ENCODE results near the gene GALM. TPM values are rescaled to one million over a fixed set of nuclear protein-coding genes. Genes with fewer than 3 reads are reported as not detected.
"Not testable (repeated sequence)": the region's sequence is repeated elsewhere in the genome, so short reads cannot be mapped to it uniquely, and the experiment has no call there.

GALM gene
- total and polyA plus RNA-seq, 2 donors from 2014 or later, result 17.9 to 79.9 TPM

- no peaks in the 10 kb centered on the region for H3K9me3 ChIP-seq (ENCODE audit: control insufficient read depth in 2 of 3, insufficient read depth in 1 of 3, low read length in 3 of 3)
- intact Hi-C loops (cut with DNase I), result no loop called here
- FAIRE-seq, result no peak
- H3K9ac ChIP-seq (ENCODE audit: low read length in 3 of 3), result no peak overlapping the region
- no peak for DNase-seq
- peaks cover 0 to 3% (median 0%) of the 10 kb centered on the region in 3 donors for H3K36me3 ChIP-seq (ENCODE audit: control insufficient read depth in 2 of 3, insufficient read depth in 3 of 3, low read length in 3 of 3)
- no peak overlapping the region for H3K27ac ChIP-seq (ENCODE audit: low read depth in 2 of 2, low read length in 2 of 2)
- H3K4me1 ChIP-seq (ENCODE audit: control insufficient read depth in 2 of 3, insufficient read depth in 2 of 3, low read depth in 1 of 3, low read length in 3 of 3), result no peaks in the 10 kb centered on the region
- no peak for TF ChIP-seq CTCF (IDR thresholded peaks at IDR 0.05; ENCODE audit: borderline replicate concordance, extremely low read depth, insufficient read depth)
- no peak overlapping the region for H3K4me3 ChIP-seq (ENCODE audit: low read length in 3 of 3)
- H3K27me3 ChIP-seq (ENCODE audit: control insufficient read depth, insufficient read depth, low read length), result no peaks in the 10 kb centered on the region
Observed at GRCh38 chr2:38701542-38701941, 35.6 kb downstream of the GALM start.

GRCh38 chr2:38702413-38702812 lies 36.5 kb downstream of the GALM start:
- intact Hi-C loops (cut with DNase I), result no loop called here
- Histone ChIP-seq H3K36me3 (ENCODE audit: control insufficient read depth in 2 of 3, insufficient read depth in 3 of 3, low read length in 3 of 3) (peaks cover 0 to 3% (median 0%) of the 10 kb centered on the region in 3 donors), H3K9me3 (ENCODE audit: control insufficient read depth in 2 of 3, insufficient read depth in 1 of 3, low read length in 3 of 3) (no peaks in the 10 kb centered on the region), H3K4me1 (ENCODE audit: control insufficient read depth in 2 of 3, insufficient read depth in 2 of 3, low read depth in 1 of 3, low read length in 3 of 3) (no peaks in the 10 kb centered on the region), H3K9ac (ENCODE audit: low read length in 3 of 3) (no peak overlapping the region), H3K4me3 (ENCODE audit: low read length in 3 of 3) (no peak overlapping the region), H3K27ac (ENCODE audit: low read depth in 2 of 2, low read length in 2 of 2) (no peak overlapping the region), H3K27me3 (ENCODE audit: control insufficient read depth, insufficient read depth, low read length) (no peaks in the 10 kb centered on the region)
- no peak for FAIRE-seq
- no peak for TF ChIP-seq CTCF (IDR thresholded peaks at IDR 0.05; ENCODE audit: borderline replicate concordance, extremely low read depth, insufficient read depth)
- DNase-seq, result no peak

GRCh38 chr2:38703336-38703735 lies 37.4 kb downstream of the GALM start:
- FAIRE-seq; H3K9ac ChIP-seq (ENCODE audit: low read length in 3 of 3); intact Hi-C loops (cut with DNase I); H3K4me3 ChIP-seq (ENCODE audit: low read length in 3 of 3); H3K27ac ChIP-seq (ENCODE audit: low read depth in 2 of 2, low read length in 2 of 2); H3K36me3 ChIP-seq (ENCODE audit: control insufficient read depth in 2 of 3, insufficient read depth in 3 of 3, low read length in 3 of 3); H3K9me3 ChIP-seq (ENCODE audit: control insufficient read depth in 2 of 3, insufficient read depth in 1 of 3, low read length in 3 of 3); DNase-seq; H3K4me1 ChIP-seq (ENCODE audit: control insufficient read depth in 2 of 3, insufficient read depth in 2 of 3, low read depth in 1 of 3, low read length in 3 of 3); H3K27me3 ChIP-seq (ENCODE audit: control insufficient read depth, insufficient read depth, low read length): not testable (repeated sequence)

GRCh38 chr2:38704664-38705063 lies 38.8 kb downstream of the GALM start:
- DNase-seq, result no peak
- H3K4me1 ChIP-seq (ENCODE audit: control insufficient read depth in 2 of 3, insufficient read depth in 2 of 3, low read depth in 1 of 3, low read length in 3 of 3), result no peaks in the 10 kb centered on the region
- H3K36me3 ChIP-seq (ENCODE audit: control insufficient read depth in 2 of 3, insufficient read depth in 3 of 3, low read length in 3 of 3), result peaks cover 0 to 3% (median 0%) of the 10 kb centered on the region in 3 donors
- no peak for FAIRE-seq
- TF ChIP-seq CTCF (IDR thresholded peaks at IDR 0.05; ENCODE audit: borderline replicate concordance, extremely low read depth, insufficient read depth), result no peak
- no peak overlapping the region for H3K4me3 ChIP-seq (ENCODE audit: low read length in 3 of 3)
- intact Hi-C loops (cut with DNase I), result no loop called here
- no peak overlapping the region for H3K27ac ChIP-seq (ENCODE audit: low read depth in 2 of 2, low read length in 2 of 2)
- no peaks in the 10 kb centered on the region for H3K27me3 ChIP-seq (ENCODE audit: control insufficient read depth, insufficient read depth, low read length)
- no peak overlapping the region for H3K9ac ChIP-seq (ENCODE audit: low read length in 3 of 3)
- no peaks in the 10 kb centered on the region for H3K9me3 ChIP-seq (ENCODE audit: control insufficient read depth in 2 of 3, insufficient read depth in 1 of 3, low read length in 3 of 3)
